IPS DF 4.7 (cell line): ENCODE data around the gene ART1.
"Not testable (repeated sequence)": the region's sequence is repeated elsewhere in the genome, so short reads cannot be mapped to it uniquely, and the experiment has no call there.

Experiments used
- DNase-seq: peaks from one replicate; pipeline ENCODE4 v3.0.0-alpha.2; 2013; ENCODE audit warnings: low spot score; ENCODE audit errors: extremely low read depth

The ART1 gene

GRCh38 chr11:3631331-3631730 is 13.6 kb upstream of the ART1 start:
- DNase-seq: no peak

GRCh38 chr11:3632070-3632660 is 12.8 kb upstream of the ART1 start:
- DNase-seq: no peak

- DNase-seq: no peak
Observed at GRCh38 chr11:3635641-3636375, 9.1 kb upstream of the ART1 start.

DNA sequence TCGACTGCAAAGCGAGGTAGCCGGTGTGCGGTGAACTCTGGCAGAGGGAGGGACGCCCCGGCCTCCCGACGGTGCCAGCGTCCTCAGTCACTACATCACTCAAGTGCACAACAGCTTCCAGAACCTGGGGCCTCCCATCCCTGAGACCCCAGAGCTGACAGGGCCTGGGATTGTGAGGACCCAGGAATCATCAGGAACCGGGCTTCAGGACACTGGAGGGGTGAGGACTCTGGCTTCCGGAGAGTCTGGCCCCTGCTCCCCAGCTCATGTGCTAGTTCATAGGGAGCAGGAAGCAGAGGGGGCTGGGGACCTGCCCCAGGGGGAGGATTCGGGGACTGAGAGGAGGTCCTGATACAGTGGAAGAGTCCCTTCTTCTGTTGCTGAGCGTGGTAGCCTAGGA is 7.7 kb upstream of the ART1 start:
- no peak for DNase-seq

- no peak for DNase-seq
Observed at GRCh38 chr11:3638513-3638912, 6.4 kb upstream of the ART1 start.

DNA sequence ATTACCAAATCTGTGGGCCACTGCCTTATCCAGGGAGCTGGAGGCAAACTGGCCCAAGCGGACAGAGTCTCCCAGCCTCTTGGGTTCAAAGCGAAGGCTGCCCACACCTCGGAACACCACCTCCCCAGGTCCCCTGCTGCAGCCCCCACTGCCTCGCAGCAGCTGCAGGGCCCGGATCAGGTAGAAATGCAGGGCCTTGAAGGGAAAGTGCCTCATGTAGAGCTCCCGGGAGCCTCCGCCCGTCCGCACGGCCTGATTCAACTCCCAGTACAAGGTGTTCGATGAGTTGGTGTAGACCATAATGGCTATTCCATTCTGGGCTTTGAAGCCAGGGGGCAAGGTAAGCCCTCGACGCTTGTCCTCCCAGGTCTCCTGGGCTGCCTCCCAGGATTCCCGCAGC is 5.1 kb upstream of the ART1 start:
- no peak for DNase-seq

DNA sequence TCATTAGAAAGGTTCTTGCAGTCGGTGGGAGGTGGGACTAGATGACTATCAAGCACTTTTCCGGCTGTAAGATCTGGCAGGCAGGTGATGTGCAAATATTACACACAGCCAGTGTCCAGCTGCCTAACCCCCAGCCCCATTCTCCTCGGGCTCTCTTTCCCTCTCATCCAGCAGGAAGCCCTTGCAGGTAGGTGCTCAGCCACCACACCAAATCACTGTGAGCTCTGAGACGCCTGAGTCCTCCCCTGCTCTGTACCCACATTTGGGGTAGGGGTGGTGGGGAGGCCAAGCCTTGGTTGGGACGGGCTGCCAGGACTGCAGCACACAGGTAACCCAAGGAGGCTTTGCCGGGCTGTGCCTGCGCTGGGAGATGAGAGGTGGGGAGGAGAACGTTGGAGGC is 3.7 kb upstream of the ART1 start:
- no peak for DNase-seq

DNA sequence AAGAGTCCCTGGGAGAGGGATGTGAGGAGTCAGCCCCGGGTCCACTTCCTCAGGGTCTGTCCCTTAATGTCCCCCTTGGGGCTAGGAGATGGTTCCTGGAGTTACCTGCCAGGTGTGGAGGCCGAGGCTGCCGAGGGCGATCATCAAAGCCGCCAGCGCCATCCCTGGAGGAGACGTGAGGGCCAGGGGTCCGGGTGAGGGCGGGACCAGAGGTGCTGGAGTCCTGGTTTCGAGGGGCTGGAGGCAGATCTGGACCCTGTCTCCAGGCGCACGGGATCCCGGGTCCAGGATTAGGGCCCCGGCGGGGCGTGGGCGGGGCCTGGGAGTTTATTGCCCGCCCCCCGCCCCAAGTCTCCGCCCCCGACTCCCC is 3.2 kb upstream of the ART1 start, which contains the start of gene ART5:
TSS of gene ART5 (minus strand) at position 292 of the 370 bp plus-strand sequence. CDS start at position 162, 130 bp downstream.
- DNase-seq: no peak

DNA sequence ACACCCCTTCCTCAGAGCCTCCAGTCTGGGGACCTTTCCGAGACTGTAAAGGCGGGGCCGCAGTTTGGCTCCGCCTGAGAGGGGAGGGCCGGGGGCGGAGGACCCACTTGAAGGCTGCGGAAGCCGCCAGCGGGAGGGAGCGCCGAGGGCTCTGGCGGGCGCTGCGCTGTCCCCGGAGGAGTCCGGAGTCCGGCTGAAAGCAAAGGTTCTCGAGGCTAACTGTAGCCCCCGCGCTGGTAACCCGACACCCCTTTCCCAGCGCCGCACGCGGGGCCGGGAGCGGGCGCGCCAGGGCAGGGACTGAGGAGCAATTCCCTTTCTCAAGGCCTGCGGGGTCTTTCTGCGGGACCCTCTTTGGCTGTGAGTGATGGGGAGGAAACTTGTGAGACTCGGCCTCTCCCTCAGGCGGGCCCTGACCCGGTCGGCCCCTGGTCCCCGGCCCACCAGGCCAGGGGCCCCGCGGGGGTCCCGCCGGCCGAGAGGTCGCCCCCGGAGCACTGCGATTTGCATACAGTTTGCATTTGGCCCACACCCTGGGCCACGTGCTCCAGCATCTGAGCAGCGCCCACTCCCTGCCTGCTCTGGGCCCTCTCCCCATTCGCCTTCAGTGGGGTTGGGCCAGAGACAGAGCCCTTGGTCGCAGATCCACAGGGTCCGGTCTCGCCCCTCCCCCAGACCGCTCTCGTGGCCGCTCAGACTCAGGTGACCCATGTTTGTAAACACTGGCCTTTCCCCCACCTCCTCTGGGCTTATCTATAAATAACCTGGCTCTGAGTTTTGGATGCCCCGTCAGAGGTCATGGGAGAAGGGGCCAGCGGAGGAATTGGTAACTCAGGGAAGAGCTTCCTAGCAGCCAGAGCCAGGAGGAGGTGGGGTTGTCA is 2.6 kb upstream of the ART1 start:
- peak; percentile 80 for DNase-seq

DNA sequence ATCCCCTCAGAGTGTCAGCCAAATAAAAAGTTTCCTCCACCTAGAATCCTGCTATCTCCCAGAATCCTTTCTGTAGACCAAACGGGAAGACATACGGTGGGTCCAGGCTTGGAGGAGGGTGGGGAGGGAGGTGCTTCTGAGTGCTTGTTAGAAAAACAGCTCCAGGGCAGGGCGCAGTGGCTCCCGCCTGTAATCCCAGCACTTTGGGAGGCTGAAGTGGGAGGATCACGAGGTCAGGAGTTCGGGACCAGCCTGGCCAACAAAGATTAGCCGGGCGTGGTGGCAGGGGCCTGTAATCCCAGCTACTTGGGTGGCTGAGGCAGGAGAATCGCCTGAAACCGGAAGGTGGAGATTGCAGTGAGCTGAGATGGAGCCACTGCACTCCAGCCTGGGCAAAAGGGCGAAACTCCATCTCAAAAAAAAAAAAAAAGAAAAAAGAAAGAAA is 1.8 kb upstream of the ART1 start:
- not testable (repeated sequence) for DNase-seq

GRCh38 chr11:3645552-3645951 is 624 bp downstream of the ART1 start:
- no peak for DNase-seq

DNA sequence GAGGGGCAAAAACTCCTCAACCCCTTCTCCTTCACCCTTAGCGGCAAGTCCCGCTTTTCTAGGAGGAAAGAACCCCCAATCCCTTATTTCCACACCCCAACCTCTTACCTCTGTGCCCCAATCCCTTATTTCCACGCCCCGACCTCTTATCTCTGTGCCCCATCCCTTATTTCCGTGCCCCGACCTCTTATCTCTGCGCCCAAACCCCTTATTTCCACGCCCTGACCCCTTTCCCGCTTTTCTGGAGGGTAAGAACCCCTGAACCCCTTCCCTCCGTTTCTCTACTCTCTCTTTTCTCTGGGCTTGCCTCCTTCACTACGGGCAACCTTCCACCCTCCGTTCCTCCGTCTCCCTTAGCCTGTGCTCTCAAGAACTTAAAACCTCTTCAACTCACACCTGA is 3.9 kb downstream of the ART1 start:
- DNase-seq: not testable (repeated sequence)

DNA sequence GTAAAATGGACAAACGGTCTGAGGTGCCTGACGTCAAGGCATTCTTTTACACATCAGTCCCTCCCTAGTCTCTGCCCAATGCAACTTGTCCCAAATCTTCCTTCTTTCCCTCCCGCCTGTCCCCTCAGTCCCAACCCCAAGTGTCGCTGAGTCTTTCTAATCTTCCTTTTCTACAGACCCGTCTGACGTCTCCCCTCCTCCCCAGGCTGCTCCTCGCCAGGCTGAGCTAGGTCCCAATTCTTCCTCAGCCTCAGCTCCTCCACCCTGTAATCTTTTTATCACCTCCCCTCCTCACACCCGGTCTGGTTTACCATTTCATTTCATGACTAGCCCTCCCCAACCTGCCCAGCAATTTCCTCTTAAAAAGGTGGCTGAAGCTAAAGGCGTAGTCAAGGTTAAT is 4.4 kb downstream of the ART1 start:
- not testable (repeated sequence) for DNase-seq

DNA sequence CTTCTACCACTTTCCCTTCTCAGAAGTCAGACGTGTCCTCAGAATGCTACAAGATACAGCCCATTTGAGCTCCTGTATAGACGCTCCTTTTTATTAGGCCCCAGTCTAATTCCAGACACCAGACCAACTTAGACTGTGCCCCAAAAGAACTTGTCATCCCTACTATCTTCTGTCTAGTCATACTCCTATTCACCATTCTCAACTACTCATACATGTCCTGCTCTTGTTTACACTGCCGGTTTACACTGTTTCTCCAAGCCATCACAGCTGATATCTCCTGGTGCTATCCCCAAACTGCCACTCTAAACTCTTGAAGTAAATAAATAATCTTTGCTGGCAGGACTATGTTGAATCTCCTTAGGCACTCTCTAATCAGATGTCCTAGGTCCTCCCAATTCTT is 7.6 kb downstream of the ART1 start:
- not testable (repeated sequence) for DNase-seq

GRCh38 chr11:3655547-3655946 is 10.6 kb downstream of the ART1 start:
- DNase-seq: no peak

GRCh38 chr11:3657331-3657730 is 12.4 kb downstream of the ART1 start:
- not testable (repeated sequence) for DNase-seq

GRCh38 chr11:3658252-3658651 is 13.3 kb downstream of the ART1 start:
- no peak for DNase-seq

- no peak for DNase-seq
Observed at GRCh38 chr11:3659595-3660515, 14.9 kb downstream of the ART1 start.

GRCh38 chr11:3660960-3661359 is 16.0 kb downstream of the ART1 start:
- DNase-seq: no peak

DNA sequence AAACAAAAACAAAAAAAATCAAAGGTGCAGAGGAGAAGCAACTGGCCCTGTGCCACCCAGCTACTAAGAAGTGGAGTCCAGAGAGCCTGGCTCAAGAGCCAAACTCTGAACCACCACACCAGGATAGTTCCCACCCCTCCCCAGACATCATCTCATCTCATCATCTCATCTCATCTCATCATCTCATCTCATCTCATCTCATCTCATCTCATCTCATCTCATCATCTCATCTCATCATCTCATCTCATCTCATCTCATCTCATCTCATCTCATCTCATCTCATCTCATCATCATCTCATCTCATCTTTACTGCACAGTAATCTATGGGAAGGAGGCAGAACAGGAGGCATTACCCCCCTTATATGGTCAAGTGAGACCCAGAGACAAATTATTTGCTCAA is 17.9 kb downstream of the ART1 start:
- DNase-seq: no peak

DNA sequence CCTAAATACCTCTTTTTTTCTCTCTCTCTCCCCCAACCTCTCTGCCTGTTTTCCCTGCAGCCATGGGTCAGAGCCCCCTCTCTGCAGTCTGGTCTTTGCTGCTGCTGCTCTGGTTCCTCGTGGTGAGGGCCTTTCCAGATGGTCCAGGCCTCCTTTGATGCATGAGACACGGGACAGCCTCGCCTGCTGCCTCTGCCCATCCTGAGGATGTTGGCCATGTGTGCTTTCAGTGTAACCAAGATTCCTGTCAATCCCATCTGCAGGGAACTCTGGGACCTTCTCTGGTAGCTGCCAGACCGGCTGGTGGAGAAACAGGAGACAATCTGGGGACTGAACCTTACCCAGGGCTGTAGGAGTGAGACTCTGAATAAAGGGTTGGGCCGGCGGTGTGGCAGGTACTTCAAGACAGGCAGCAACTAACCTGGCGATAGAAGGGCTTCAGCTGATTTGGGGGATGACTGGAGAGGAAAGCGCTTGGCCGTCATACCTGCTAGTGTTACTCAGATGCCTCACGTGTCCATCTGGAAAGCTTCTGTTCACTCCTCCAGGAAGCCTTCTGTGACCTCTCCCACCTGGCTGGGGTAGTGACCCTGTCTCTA is 19.2 kb downstream of the ART1 start:
- no peak for DNase-seq
